ENCODE results near the gene C1orf198.

C1orf198 gene

GRCh38 chr1:230863449-230863848, 4.9 kb downstream of the C1orf198 start:
- H3K4me3 ChIP-seq (ENCODE audit: low read depth, low read length) = no peak overlapping the region
- DNase-seq (ENCODE audit: low read depth) = no peak
- TF ChIP-seq CTCF (IDR thresholded peaks at IDR 0.05; ENCODE audit: low read depth, low read length, missing control alignments) = no peak

- H3K4me3 ChIP-seq (ENCODE audit: low read depth, low read length) = no peak overlapping the region
- TF ChIP-seq CTCF (IDR thresholded peaks at IDR 0.05; ENCODE audit: low read depth, low read length, missing control alignments) = no peak
- DNase-seq (ENCODE audit: low read depth) = no peak
Measured at GRCh38 chr1:230861970-230862595, 6.2 kb downstream of the C1orf198 start.

- TF ChIP-seq CTCF (IDR thresholded peaks at IDR 0.05; ENCODE audit: low read depth, low read length, missing control alignments) = no peak
- no peak for DNase-seq (ENCODE audit: low read depth)
Measured at GRCh38 chr1:230861489-230861888, 6.8 kb downstream of the C1orf198 start.

GRCh38 chr1:230860617-230861384, 7.5 kb downstream of the C1orf198 start:
- TF ChIP-seq CTCF (IDR thresholded peaks at IDR 0.05; ENCODE audit: low read depth, low read length, missing control alignments) = peak; percentile 4
- no peak overlapping the region for H3K4me3 ChIP-seq (ENCODE audit: low read depth, low read length)
- DNase-seq (ENCODE audit: low read depth) = no peak

More at GRCh38 chr1:230861489-230861888, 6.8 kb downstream of the C1orf198 start:
- H3K4me3 ChIP-seq (ENCODE audit: low read depth, low read length) = no peak overlapping the region

- no peak for TF ChIP-seq CTCF (IDR thresholded peaks at IDR 0.05; ENCODE audit: low read depth, low read length, missing control alignments)
- DNase-seq (ENCODE audit: low read depth) = no peak
- no peak overlapping the region for H3K4me3 ChIP-seq (ENCODE audit: low read depth, low read length)
Measured at GRCh38 chr1:230858918-230859729, 9.2 kb downstream of the C1orf198 start.

- TF ChIP-seq CTCF (IDR thresholded peaks at IDR 0.05; ENCODE audit: low read depth, low read length, missing control alignments) = no peak
- H3K4me3 ChIP-seq (ENCODE audit: low read depth, low read length) = no peak overlapping the region
- DNase-seq (ENCODE audit: low read depth) = no peak
Measured at GRCh38 chr1:230858236-230858820, 10.0 kb downstream of the C1orf198 start.

All from GM12864 (cell line).